Prostate gland (tissue), 2 donors: ENCODE measurements around the gene MARCHF2.

Experiments used
- POLR2A ChIP-seq: fragments of 450-650 bp; IDR thresholded peaks from one replicate; pipeline ENCODE4 v1.6.1; 2016; ENCODE audit warnings: antibody characterized with exemption, mild to moderate bottlenecking
- POLR2AphosphoS5 ChIP-seq: sonication (generic); formaldehyde crosslinking; IDR thresholded peaks from one replicate; pipeline ENCODE4 v1.6.1; 2017; ENCODE audit warnings: antibody characterized with exemption
- TF ChIP-seq, protein P1 (sequence below), 4 experiments: fragments of 200-600 bp in 2 of 4; fragments of 450-650 bp in 2 of 4; sonication (generic) in 2 of 4; IDR thresholded peaks; 1 replicate in 3 of 4; 2 replicates in 1 of 4; pipeline ENCODE4 v1.5.1; 2016 to 2019; ENCODE audit warnings: antibody characterized with exemption in 4 of 4, mild to moderate bottlenecking in 2 of 4, moderate library complexity in 2 of 4

DNA sequence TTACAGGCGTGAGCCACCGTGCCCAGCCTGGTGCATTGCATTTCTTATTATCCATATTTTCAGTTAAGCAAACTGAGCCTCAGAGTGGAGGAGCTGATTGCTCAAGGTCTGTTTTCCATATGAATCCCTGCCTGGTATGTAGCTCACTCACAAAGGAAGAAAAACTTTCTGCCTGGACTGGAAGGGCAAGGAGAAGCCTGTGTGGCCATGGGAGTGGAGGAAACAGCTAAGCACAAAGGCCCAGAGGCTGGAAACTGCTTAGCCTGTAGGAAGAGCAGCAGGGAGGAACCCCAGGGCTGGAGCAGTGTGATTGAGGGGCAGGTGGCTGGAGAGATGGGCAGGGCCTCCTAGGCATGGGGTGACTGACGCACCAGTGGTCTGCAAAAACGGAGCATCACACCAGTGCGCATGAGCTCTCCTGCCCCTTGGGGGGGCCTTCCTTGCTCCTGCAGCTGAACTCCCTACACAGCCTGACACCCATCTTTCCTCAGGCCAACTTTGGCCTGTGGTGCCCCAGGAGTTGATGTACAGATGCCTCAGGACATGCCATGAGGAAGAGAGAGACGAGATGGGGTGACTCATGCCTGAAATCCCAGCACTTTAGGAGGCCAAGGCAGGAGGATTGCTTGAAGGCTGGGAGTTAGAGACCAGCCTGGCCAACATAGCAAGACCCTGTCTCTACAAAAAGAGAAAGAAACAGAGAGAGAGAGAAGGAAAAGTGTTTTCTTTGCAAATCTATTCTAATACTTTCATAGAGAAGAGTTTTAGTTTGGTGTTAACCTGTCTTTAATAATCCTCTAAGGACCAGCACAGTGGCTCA lies 28.8 kb downstream of the MARCHF2 start:
- TF ChIP-seq, protein P1, sequence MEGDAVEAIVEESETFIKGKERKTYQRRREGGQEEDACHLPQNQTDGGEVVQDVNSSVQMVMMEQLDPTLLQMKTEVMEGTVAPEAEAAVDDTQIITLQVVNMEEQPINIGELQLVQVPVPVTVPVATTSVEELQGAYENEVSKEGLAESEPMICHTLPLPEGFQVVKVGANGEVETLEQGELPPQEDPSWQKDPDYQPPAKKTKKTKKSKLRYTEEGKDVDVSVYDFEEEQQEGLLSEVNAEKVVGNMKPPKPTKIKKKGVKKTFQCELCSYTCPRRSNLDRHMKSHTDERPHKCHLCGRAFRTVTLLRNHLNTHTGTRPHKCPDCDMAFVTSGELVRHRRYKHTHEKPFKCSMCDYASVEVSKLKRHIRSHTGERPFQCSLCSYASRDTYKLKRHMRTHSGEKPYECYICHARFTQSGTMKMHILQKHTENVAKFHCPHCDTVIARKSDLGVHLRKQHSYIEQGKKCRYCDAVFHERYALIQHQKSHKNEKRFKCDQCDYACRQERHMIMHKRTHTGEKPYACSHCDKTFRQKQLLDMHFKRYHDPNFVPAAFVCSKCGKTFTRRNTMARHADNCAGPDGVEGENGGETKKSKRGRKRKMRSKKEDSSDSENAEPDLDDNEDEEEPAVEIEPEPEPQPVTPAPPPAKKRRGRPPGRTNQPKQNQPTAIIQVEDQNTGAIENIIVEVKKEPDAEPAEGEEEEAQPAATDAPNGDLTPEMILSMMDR (IDR thresholded peaks at IDR 0.05), result no peak
- TF ChIP-seq POLR2A (no peak), POLR2AphosphoS5 (no peak)
